K562 (cell line): Measurements from ENCODE around the gene TCP11. TPM values are rescaled to one million over a fixed set of nuclear protein-coding genes. Genes with fewer than 3 reads are reported as not detected.
A peak's percentile ranks its signal among the peaks of the same experiment; 100 is the strongest.

ENCODE experiments used
- CBX1 ChIP-seq: sonication (generic); IDR thresholded peaks from 2 replicates; pipeline ENCODE4 v1.6.1; 2016; ENCODE audit warnings: antibody characterized with exemption, low read depth, mild to moderate bottlenecking
- CEBPB ChIP-seq: fragments of 450-650 bp; IDR thresholded peaks from 2 replicates; pipeline ENCODE4 v1.6.1; 2016; ENCODE audit warnings: missing genetic modification characterization, missing compliant biosample characterization
- DEAF1 ChIP-seq: fragments of 450-650 bp; formaldehyde crosslinking; IDR thresholded peaks from 2 replicates; pipeline ENCODE4 v1.4.0; 2020; ENCODE audit warnings: mild to moderate bottlenecking, moderate library complexity
- HINFP ChIP-seq: fragments of 450-650 bp; conservative IDR thresholded peaks from 2 replicates; pipeline ENCODE4 v1.6.1; 2016; ENCODE audit warnings: missing genetic modification characterization, low read depth, mild to moderate bottlenecking, control low read depth, missing compliant biosample characterization
- MAZ ChIP-seq, 2 experiments: fragments of 450-650 bp in 1 of 2; sonication (generic) in 1 of 2; formaldehyde crosslinking; IDR thresholded peaks in 1 of 2; conservative IDR thresholded peaks in 1 of 2; 2 replicates each; pipeline versions ENCODE4 v1.4.0 to v1.5.0; 2020; ENCODE audit warnings: mild to moderate bottlenecking in 1 of 2, missing genetic modification reagents in 1 of 2
- MYC ChIP-seq, 2 experiments: fragments of 250-450 bp in 1 of 2; sonication (Bioruptor Pico) in 1 of 2; IDR thresholded peaks; 2 replicates each; pipeline versions ENCODE4 v1.5.1 to v1.6.1; 2012 to 2021; ENCODE audit warnings: low read depth in 2 of 2, borderline replicate concordance in 1 of 2, improper control_type of control experiment in 1 of 2, low read length in 1 of 2, mild to moderate bottlenecking in 1 of 2, moderate library complexity in 1 of 2
- SMC3 ChIP-seq: conservative IDR thresholded peaks from 2 replicates; pipeline ENCODE4 v1.6.1; 2011; ENCODE audit warnings: low read depth, low read length, improper control_type of control experiment; ENCODE audit not compliant: insufficient read depth
- SP1 ChIP-seq: sonication (generic); formaldehyde crosslinking; IDR thresholded peaks from 2 replicates; pipeline ENCODE4 v1.8.1; 2022; ENCODE audit warnings: mild to moderate bottlenecking, missing genetic modification reagents
- STAG1 ChIP-seq: sonication (generic); formaldehyde crosslinking; IDR thresholded peaks from 2 replicates; pipeline ENCODE4 v1.5.0; 2020; ENCODE audit warnings: missing genetic modification reagents, borderline replicate concordance
- TSC22D4 ChIP-seq: fragments of 450-650 bp; IDR thresholded peaks from 2 replicates; pipeline ENCODE4 v1.6.1; 2016; ENCODE audit warnings: missing genetic modification characterization, missing biosample characterization, control low read depth
- ZFPM2 ChIP-seq: fragments of 250-450 bp; sonication (Bioruptor Pico); IDR thresholded peaks from 2 replicates; pipeline ENCODE4 v1.5.1; 2022; ENCODE audit warnings: mild to moderate bottlenecking
- ZNF583 ChIP-seq: fragments of 250-450 bp; sonication (Bioruptor Pico); IDR thresholded peaks from 2 replicates; pipeline ENCODE4 v1.4.0; 2020
- polyA plus RNA-seq, 8 experiments: library from polyadenylated mRNA; depleted of rRNA in 4 of 8; stranded (reverse) in 5 of 8; unstranded in 3 of 8; fragments of >200 nt; fragmentation: Nextera tagmentation in 2 of 8; fragmentation: Illumina TruSeq in 1 of 8; extraction: Ambion mirVana in 2 of 8; extraction: Trizol in 1 of 8; gene quantifications; 2 replicates each; pipeline versions ENCODE4 v1.2.1 to v1.2.3, GENCODE V29; 2011 to 2014; ENCODE audit warnings: inconsistent platforms in 1 of 8, missing spikeins in 1 of 8
- total RNA-seq, 7 experiments: library from RNA; depleted of rRNA in 6 of 7; stranded (reverse); fragments of >200 nt in 6 of 7; fragmentation: Illumina TruSeq in 2 of 7; extraction: Trizol in 2 of 7; gene quantifications; 2 replicates each; pipeline versions ENCODE4 v1.2.1 to v1.2.3, GENCODE V29; 2011 to 2021; ENCODE audit warnings: low replicate concordance in 1 of 7
- TF ChIP-seq, protein P1 (sequence below), 3 experiments: IDR thresholded peaks in 2 of 3; conservative IDR thresholded peaks in 1 of 3; 2 replicates each; pipeline ENCODE4 v1.5.1; 2011 to 2012; ENCODE audit warnings: low read length in 3 of 3, mild to moderate bottlenecking in 3 of 3, control low read depth in 2 of 3, improper control_type of control experiment in 1 of 3, inconsistent platforms in 1 of 3, low read depth in 1 of 3, mixed read lengths in 1 of 3, moderate library complexity in 1 of 3; ENCODE audit not compliant: insufficient read depth in 2 of 3
- TF ChIP-seq, protein P2 (sequence below), 2 experiments: fragments of 450-650 bp; formaldehyde crosslinking in 1 of 2; IDR thresholded peaks; 2 replicates each; pipeline versions ENCODE4 v1.4.0 to v1.6.1; 2014 to 2020; ENCODE audit warnings: mild to moderate bottlenecking in 2 of 2, borderline replicate concordance in 1 of 2, low read depth in 1 of 2

TCP11 gene
- total and polyA plus RNA-seq, 9 of the 15 experiments (the other 6 are each of a cell fraction or from before 2014, with no cell fraction given), result not detected

DNA sequence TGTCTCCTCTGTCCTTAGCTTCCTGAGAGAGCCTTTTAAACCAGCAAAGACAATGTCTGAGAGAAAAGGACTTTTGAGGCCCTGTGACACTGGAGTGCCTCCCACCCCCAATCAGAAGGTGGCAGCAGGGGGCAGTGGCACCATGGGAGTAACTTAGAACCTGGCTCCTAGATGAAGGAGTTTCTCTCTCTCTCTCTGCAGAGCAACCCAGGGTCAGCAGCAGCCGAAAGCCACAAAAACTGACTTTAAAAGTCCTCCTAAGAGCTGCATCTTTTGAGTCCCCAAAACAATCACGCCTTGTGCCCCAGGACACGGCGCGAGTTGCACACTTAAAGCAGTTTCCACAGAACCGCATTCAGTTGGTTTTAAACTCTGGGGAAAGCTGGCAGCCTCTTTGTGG lies 5.3 kb upstream of the TCP11 start (continued):
- TF ChIP-seq STAG1 (CRISPR knock-in tag) (peak; percentile 69; the same call in 1 of the 2 replicates), SP1 (0 out of 2 replicates have a peak, but pooled peaks have one; percentile 20), DEAF1 (peak; percentile 52; the same call in 1 of the 2 replicates), CEBPB (tag) (no peak), CBX1 (no peak), ZNF583 (CRISPR knock-in tag) (no peak), MYC (IDR thresholded peaks at IDR 0.05; ENCODE audit: low read depth, low read length) (no peak), MYC (CRISPR knock-in tag; IDR thresholded peaks at IDR 0.05; ENCODE audit: borderline replicate concordance, low read depth) (no peak), MAZ (CRISPR knock-in tag; conservative IDR thresholded peaks at IDR 0.05 in 1 of 2, IDR thresholded peaks at IDR 0.05 in 1 of 2) (peak in 1 of 2 experiments; percentile 22; a peak in 1 of 4 replicates), ZFPM2 (CRISPR knock-in tag) (no peak), HINFP (no peak), SMC3 (peak; percentile 75), TSC22D4 (tag) (no peak)
- TF ChIP-seq, protein P1, sequence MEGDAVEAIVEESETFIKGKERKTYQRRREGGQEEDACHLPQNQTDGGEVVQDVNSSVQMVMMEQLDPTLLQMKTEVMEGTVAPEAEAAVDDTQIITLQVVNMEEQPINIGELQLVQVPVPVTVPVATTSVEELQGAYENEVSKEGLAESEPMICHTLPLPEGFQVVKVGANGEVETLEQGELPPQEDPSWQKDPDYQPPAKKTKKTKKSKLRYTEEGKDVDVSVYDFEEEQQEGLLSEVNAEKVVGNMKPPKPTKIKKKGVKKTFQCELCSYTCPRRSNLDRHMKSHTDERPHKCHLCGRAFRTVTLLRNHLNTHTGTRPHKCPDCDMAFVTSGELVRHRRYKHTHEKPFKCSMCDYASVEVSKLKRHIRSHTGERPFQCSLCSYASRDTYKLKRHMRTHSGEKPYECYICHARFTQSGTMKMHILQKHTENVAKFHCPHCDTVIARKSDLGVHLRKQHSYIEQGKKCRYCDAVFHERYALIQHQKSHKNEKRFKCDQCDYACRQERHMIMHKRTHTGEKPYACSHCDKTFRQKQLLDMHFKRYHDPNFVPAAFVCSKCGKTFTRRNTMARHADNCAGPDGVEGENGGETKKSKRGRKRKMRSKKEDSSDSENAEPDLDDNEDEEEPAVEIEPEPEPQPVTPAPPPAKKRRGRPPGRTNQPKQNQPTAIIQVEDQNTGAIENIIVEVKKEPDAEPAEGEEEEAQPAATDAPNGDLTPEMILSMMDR (IDR thresholded peaks at IDR 0.05 in 2 of 3, conservative IDR thresholded peaks at IDR 0.05 in 1 of 3; ENCODE audit: insufficient read depth in 2 of 3, low read depth in 1 of 3, low read length in 3 of 3), result peak; percentile 69 to 79 (median 71)
- TF ChIP-seq, protein P2, sequence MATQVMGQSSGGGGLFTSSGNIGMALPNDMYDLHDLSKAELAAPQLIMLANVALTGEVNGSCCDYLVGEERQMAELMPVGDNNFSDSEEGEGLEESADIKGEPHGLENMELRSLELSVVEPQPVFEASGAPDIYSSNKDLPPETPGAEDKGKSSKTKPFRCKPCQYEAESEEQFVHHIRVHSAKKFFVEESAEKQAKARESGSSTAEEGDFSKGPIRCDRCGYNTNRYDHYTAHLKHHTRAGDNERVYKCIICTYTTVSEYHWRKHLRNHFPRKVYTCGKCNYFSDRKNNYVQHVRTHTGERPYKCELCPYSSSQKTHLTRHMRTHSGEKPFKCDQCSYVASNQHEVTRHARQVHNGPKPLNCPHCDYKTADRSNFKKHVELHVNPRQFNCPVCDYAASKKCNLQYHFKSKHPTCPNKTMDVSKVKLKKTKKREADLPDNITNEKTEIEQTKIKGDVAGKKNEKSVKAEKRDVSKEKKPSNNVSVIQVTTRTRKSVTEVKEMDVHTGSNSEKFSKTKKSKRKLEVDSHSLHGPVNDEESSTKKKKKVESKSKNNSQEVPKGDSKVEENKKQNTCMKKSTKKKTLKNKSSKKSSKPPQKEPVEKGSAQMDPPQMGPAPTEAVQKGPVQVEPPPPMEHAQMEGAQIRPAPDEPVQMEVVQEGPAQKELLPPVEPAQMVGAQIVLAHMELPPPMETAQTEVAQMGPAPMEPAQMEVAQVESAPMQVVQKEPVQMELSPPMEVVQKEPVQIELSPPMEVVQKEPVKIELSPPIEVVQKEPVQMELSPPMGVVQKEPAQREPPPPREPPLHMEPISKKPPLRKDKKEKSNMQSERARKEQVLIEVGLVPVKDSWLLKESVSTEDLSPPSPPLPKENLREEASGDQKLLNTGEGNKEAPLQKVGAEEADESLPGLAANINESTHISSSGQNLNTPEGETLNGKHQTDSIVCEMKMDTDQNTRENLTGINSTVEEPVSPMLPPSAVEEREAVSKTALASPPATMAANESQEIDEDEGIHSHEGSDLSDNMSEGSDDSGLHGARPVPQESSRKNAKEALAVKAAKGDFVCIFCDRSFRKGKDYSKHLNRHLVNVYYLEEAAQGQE (IDR thresholded peaks at IDR 0.05; ENCODE audit: borderline replicate concordance), result peak; percentile 80
- TF ChIP-seq, protein P2 (CRISPR knock-in tag; IDR thresholded peaks at IDR 0.05; ENCODE audit: low read depth), result no peak
